SH-SY5Y (cell line): Measurements from ENCODE around the gene DIP2C.

Source experiments
- GATA2 ChIP-seq: IDR thresholded peaks from 2 replicates; pipeline ENCODE4 v1.6.1; 2011; ENCODE audit warnings: mild to moderate bottlenecking, low read depth, low read length
- GATA3 ChIP-seq: IDR thresholded peaks from 2 replicates; pipeline ENCODE4 v1.6.1; 2011; ENCODE audit warnings: low read depth, mild to moderate bottlenecking, low read length, moderate library complexity

- TF ChIP-seq GATA2 (no peak), GATA3 (no peak)
Observed at GRCh38 chr10:310371-310770, 379.1 kb downstream of the DIP2C start.
